Measurements from ENCODE around the gene ERG28. TPM values are rescaled to one million over a fixed set of nuclear protein-coding genes. Genes with fewer than 3 reads are reported as not detected.

Gene ERG28
- total and polyA plus RNA-seq, 2 of the 13 experiments (the other 11 are each of a cell fraction or from before 2014, with no cell fraction given): 27.3 to 32.3 TPM

DNA sequence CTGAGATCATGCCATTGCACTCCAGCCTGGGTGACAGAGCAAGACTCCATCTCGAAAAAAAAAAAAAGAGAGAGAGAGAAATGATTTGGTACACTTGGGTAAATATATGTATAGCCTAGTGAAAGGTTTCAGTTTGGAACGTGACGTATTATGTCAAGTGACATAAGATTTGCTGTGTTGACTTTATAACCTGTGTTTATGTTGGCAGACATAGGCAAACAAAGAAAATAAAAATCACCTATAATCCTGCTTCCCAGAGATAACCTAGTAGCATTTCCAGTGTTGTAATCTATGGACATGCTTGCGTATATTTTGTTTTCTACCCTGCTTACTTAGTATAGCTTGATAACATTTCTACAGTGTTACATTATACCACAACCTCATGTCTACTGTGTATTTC lies 16.7 kb downstream of the ERG28 start (continued):
- no peak for TF ChIP-seq GTF3A (CRISPR knock-in tag; conservative IDR thresholded peaks at IDR 0.05)
- no peak for TF ChIP-seq HOXA3 (CRISPR knock-in tag; IDR thresholded peaks at IDR 0.05)
- TF ChIP-seq, protein P1, sequence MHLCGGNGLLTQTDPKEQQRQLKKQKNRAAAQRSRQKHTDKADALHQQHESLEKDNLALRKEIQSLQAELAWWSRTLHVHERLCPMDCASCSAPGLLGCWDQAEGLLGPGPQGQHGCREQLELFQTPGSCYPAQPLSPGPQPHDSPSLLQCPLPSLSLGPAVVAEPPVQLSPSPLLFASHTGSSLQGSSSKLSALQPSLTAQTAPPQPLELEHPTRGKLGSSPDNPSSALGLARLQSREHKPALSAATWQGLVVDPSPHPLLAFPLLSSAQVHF (CRISPR knock-in tag; IDR thresholded peaks at IDR 0.05): no peak
- TF ChIP-seq SPEN (CRISPR knock-in tag; IDR thresholded peaks at IDR 0.05; ENCODE audit: low read depth): no peak
- peak; percentile 38; the same call in 1 of the 2 replicates for TF ChIP-seq BHLHE40 (IDR thresholded peaks at IDR 0.05; ENCODE audit: low read length)
- TF ChIP-seq, protein P2, sequence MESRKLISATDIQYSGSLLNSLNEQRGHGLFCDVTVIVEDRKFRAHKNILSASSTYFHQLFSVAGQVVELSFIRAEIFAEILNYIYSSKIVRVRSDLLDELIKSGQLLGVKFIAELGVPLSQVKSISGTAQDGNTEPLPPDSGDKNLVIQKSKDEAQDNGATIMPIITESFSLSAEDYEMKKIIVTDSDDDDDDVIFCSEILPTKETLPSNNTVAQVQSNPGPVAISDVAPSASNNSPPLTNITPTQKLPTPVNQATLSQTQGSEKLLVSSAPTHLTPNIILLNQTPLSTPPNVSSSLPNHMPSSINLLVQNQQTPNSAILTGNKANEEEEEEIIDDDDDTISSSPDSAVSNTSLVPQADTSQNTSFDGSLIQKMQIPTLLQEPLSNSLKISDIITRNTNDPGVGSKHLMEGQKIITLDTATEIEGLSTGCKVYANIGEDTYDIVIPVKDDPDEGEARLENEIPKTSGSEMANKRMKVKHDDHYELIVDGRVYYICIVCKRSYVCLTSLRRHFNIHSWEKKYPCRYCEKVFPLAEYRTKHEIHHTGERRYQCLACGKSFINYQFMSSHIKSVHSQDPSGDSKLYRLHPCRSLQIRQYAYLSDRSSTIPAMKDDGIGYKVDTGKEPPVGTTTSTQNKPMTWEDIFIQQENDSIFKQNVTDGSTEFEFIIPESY (CRISPR knock-in tag; IDR thresholded peaks at IDR 0.05): no peak
- no peak for TF ChIP-seq JUNB (CRISPR knock-in tag; IDR thresholded peaks at IDR 0.05; ENCODE audit: borderline replicate concordance)
- peak; percentile 36; the same call in 1 of the 2 replicates for TF ChIP-seq CREM (IDR thresholded peaks at IDR 0.05)
- no peak for TF ChIP-seq CREM (CRISPR knock-in tag; IDR thresholded peaks at IDR 0.05)
- TF ChIP-seq STAG1 (CRISPR knock-in tag; IDR thresholded peaks at IDR 0.05): no peak
- TF ChIP-seq KDM1A (CRISPR knock-in tag; IDR thresholded peaks at IDR 0.05): no peak
- TF ChIP-seq ZSCAN12 (CRISPR knock-in tag; IDR thresholded peaks at IDR 0.05): no peak
- TF ChIP-seq, protein P3, sequence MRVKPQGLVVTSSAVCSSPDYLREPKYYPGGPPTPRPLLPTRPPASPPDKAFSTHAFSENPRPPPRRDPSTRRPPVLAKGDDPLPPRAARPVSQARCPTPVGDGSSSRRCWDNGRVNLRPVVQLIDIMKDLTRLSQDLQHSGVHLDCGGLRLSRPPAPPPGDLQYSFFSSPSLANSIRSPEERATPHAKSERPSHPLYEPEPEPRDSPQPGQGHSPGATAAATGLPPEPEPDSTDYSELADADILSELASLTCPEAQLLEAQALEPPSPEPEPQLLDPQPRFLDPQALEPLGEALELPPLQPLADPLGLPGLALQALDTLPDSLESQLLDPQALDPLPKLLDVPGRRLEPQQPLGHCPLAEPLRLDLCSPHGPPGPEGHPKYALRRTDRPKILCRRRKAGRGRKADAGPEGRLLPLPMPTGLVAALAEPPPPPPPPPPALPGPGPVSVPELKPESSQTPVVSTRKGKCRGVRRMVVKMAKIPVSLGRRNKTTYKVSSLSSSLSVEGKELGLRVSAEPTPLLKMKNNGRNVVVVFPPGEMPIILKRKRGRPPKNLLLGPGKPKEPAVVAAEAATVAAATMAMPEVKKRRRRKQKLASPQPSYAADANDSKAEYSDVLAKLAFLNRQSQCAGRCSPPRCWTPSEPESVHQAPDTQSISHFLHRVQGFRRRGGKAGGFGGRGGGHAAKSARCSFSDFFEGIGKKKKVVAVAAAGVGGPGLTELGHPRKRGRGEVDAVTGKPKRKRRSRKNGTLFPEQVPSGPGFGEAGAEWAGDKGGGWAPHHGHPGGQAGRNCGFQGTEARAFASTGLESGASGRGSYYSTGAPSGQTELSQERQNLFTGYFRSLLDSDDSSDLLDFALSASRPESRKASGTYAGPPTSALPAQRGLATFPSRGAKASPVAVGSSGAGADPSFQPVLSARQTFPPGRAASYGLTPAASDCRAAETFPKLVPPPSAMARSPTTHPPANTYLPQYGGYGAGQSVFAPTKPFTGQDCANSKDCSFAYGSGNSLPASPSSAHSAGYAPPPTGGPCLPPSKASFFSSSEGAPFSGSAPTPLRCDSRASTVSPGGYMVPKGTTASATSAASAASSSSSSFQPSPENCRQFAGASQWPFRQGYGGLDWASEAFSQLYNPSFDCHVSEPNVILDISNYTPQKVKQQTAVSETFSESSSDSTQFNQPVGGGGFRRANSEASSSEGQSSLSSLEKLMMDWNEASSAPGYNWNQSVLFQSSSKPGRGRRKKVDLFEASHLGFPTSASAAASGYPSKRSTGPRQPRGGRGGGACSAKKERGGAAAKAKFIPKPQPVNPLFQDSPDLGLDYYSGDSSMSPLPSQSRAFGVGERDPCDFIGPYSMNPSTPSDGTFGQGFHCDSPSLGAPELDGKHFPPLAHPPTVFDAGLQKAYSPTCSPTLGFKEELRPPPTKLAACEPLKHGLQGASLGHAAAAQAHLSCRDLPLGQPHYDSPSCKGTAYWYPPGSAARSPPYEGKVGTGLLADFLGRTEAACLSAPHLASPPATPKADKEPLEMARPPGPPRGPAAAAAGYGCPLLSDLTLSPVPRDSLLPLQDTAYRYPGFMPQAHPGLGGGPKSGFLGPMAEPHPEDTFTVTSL (CRISPR knock-in tag; IDR thresholded peaks at IDR 0.05; ENCODE audit: borderline replicate concordance): no peak
- TF ChIP-seq, protein P4, sequence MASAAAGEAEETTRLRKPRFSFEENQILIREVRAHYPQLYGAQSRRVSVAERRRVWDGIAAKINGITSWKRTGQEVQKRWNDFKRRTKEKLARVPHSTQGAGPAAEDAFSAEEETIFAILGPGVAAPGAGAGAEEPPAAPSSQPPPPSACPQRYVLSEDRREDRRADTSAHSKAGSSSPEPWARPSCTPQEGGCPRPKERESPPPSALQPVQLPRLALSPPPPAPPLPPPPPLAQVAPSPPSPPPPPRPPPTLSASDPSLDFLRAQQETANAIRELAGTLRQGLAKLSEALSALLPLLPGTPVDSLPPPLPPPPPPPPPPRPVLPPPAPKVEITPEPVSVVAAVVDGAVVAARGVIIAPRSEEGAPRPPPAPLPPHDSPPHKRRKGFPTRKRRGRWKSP (CRISPR knock-in tag; IDR thresholded peaks at IDR 0.05): no peak
- TF ChIP-seq, protein P5, sequence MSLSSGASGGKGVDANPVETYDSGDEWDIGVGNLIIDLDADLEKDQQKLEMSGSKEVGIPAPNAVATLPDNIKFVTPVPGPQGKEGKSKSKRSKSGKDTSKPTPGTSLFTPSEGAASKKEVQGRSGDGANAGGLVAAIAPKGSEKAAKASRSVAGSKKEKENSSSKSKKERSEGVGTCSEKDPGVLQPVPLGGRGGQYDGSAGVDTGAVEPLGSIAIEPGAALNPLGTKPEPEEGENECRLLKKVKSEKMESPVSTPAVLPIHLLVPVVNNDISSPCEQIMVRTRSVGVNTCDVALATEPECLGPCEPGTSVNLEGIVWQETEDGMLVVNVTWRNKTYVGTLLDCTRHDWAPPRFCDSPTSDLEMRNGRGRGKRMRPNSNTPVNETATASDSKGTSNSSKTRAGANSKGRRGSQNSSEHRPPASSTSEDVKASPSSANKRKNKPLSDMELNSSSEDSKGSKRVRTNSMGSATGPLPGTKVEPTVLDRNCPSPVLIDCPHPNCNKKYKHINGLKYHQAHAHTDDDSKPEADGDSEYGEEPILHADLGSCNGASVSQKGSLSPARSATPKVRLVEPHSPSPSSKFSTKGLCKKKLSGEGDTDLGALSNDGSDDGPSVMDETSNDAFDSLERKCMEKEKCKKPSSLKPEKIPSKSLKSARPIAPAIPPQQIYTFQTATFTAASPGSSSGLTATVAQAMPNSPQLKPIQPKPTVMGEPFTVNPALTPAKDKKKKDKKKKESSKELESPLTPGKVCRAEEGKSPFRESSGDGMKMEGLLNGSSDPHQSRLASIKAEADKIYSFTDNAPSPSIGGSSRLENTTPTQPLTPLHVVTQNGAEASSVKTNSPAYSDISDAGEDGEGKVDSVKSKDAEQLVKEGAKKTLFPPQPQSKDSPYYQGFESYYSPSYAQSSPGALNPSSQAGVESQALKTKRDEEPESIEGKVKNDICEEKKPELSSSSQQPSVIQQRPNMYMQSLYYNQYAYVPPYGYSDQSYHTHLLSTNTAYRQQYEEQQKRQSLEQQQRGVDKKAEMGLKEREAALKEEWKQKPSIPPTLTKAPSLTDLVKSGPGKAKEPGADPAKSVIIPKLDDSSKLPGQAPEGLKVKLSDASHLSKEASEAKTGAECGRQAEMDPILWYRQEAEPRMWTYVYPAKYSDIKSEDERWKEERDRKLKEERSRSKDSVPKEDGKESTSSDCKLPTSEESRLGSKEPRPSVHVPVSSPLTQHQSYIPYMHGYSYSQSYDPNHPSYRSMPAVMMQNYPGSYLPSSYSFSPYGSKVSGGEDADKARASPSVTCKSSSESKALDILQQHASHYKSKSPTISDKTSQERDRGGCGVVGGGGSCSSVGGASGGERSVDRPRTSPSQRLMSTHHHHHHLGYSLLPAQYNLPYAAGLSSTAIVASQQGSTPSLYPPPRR (CRISPR knock-in tag; IDR thresholded peaks at IDR 0.05; ENCODE audit: borderline replicate concordance): peak; percentile 33; the same call in 1 of the 2 replicates
- no peak for TF ChIP-seq DR1 (CRISPR knock-in tag; IDR thresholded peaks at IDR 0.05)
- TF ChIP-seq ZNF430 (CRISPR knock-in tag; IDR thresholded peaks at IDR 0.05): no peak

Measured in HepG2 (cell line).